HepG2 (cell line): ENCODE data around the gene CD164L2. TPM values are rescaled to one million over a fixed set of nuclear protein-coding genes. Genes with fewer than 3 reads are reported as not detected.

Experiments
- ATF1 ChIP-seq: IDR thresholded peaks from 2 replicates; pipeline ENCODE4 v1.6.1; 2016; ENCODE audit warnings: mild to moderate bottlenecking, control low read depth
- ATF7 ChIP-seq, 2 experiments: fragments of 450-650 bp in 1 of 2; sonication (generic) in 1 of 2; formaldehyde crosslinking in 1 of 2; IDR thresholded peaks; 2 replicates each; pipeline versions ENCODE4 v1.4.0 to v1.6.1; 2016 to 2020; ENCODE audit warnings: antibody characterized with exemption in 1 of 2, mild to moderate bottlenecking in 1 of 2, missing genetic modification reagents in 1 of 2
- CBFB ChIP-seq: sonication (generic); formaldehyde crosslinking; IDR thresholded peaks from 2 replicates; pipeline ENCODE4 v1.4.0; 2020; ENCODE audit warnings: missing genetic modification reagents
- CEBPG ChIP-seq: IDR thresholded peaks from 2 replicates; pipeline ENCODE4 v1.6.1; 2016
- CREB1 ChIP-seq, 2 experiments: fragments of 450-650 bp in 1 of 2; IDR thresholded peaks; 2 replicates each; pipeline ENCODE4 v1.6.1; 2016 to 2017; ENCODE audit warnings: control low read depth in 1 of 2, mild to moderate bottlenecking in 1 of 2, missing compliant biosample characterization in 1 of 2, missing genetic modification characterization in 1 of 2
- CTCF ChIP-seq: sonication (generic); formaldehyde crosslinking; IDR thresholded peaks from 2 replicates; pipeline ENCODE4 v1.5.0; 2020; ENCODE audit warnings: mild to moderate bottlenecking, missing genetic modification reagents, moderate library complexity
- FOSL2 ChIP-seq: sonication (generic); formaldehyde crosslinking; IDR thresholded peaks from 2 replicates; pipeline ENCODE4 v1.4.0; 2020; ENCODE audit warnings: missing genetic modification reagents
- HIVEP1 ChIP-seq: sonication (generic); formaldehyde crosslinking; IDR thresholded peaks from 2 replicates; pipeline ENCODE4 v1.4.0; 2020; ENCODE audit warnings: mild to moderate bottlenecking, missing genetic modification reagents
- IRX3 ChIP-seq: sonication (generic); formaldehyde crosslinking; IDR thresholded peaks from 2 replicates; pipeline ENCODE4 v1.8.1; 2023; ENCODE audit warnings: mild to moderate bottlenecking, low read depth, missing genetic modification reagents, borderline replicate concordance
- JUNB ChIP-seq: sonication (generic); formaldehyde crosslinking; IDR thresholded peaks from 2 replicates; pipeline ENCODE4 v1.8.0; 2022; ENCODE audit warnings: missing genetic modification reagents, mild to moderate bottlenecking, borderline replicate concordance
- JUND ChIP-seq: sonication (generic); formaldehyde crosslinking; IDR thresholded peaks from 2 replicates; pipeline ENCODE4 v1.8.0; 2022; ENCODE audit warnings: mild to moderate bottlenecking, missing genetic modification reagents
- MYPOP ChIP-seq: sonication (generic); formaldehyde crosslinking; IDR thresholded peaks from 2 replicates; pipeline ENCODE4 v1.8.1; 2023; ENCODE audit warnings: mild to moderate bottlenecking, moderate library complexity, missing genetic modification reagents
- NFE2 ChIP-seq: sonication (generic); formaldehyde crosslinking; IDR thresholded peaks from 2 replicates; pipeline ENCODE4 v1.4.0; 2020; ENCODE audit warnings: missing genetic modification reagents
- POLR2A ChIP-seq, 2 experiments: IDR thresholded peaks; 2 replicates each; pipeline ENCODE4 v1.6.1; 2011; ENCODE audit warnings: low read depth in 2 of 2, low read length in 2 of 2, mild to moderate bottlenecking in 1 of 2, moderate library complexity in 1 of 2; ENCODE audit not compliant: insufficient read depth in 1 of 2
- SMC3 ChIP-seq: IDR thresholded peaks from 2 replicates; pipeline ENCODE4 v1.6.1; 2011; ENCODE audit warnings: low read length, improper control_type of control experiment
- ZBTB1 ChIP-seq: sonication (generic); formaldehyde crosslinking; IDR thresholded peaks from 2 replicates; pipeline ENCODE4 v1.4.0; 2020; ENCODE audit warnings: missing genetic modification reagents, borderline replicate concordance
- ZKSCAN5 ChIP-seq: sonication (generic); formaldehyde crosslinking; IDR thresholded peaks from 2 replicates; pipeline ENCODE4 v1.5.1; 2020; ENCODE audit warnings: mild to moderate bottlenecking, missing genetic modification reagents
- ZNF235 ChIP-seq: sonication (generic); formaldehyde crosslinking; IDR thresholded peaks from 2 replicates; pipeline ENCODE4 v1.8.1; 2023; ENCODE audit warnings: mild to moderate bottlenecking, missing genetic modification reagents, borderline replicate concordance
- ZNF549 ChIP-seq: sonication (generic); formaldehyde crosslinking; IDR thresholded peaks from 2 replicates; pipeline ENCODE4 v1.5.0; 2020; ENCODE audit warnings: missing genetic modification reagents
- ZNF550 ChIP-seq: sonication (generic); formaldehyde crosslinking; IDR thresholded peaks from 2 replicates; pipeline ENCODE4 v1.4.0; 2020; ENCODE audit warnings: mild to moderate bottlenecking, missing genetic modification reagents, borderline replicate concordance
- ZNF709 ChIP-seq: sonication (generic); formaldehyde crosslinking; IDR thresholded peaks from 2 replicates; pipeline ENCODE4 v1.5.0; 2020; ENCODE audit warnings: mild to moderate bottlenecking, missing genetic modification reagents
- ZNF773 ChIP-seq: sonication (generic); formaldehyde crosslinking; IDR thresholded peaks from 2 replicates; pipeline ENCODE4 v1.4.0; 2020; ENCODE audit warnings: missing genetic modification reagents, borderline replicate concordance
- ZSCAN12 ChIP-seq: sonication (generic); formaldehyde crosslinking; IDR thresholded peaks from 2 replicates; pipeline ENCODE4 v1.9.0; 2021; ENCODE audit warnings: mild to moderate bottlenecking, missing genetic modification reagents
- ZSCAN31 ChIP-seq: sonication (generic); formaldehyde crosslinking; IDR thresholded peaks from 2 replicates; pipeline ENCODE4 v1.5.0; 2020; ENCODE audit warnings: low read depth, mild to moderate bottlenecking, missing genetic modification reagents
- polyA plus RNA-seq, 8 experiments: library from polyadenylated mRNA; depleted of rRNA in 3 of 8; stranded (reverse) in 7 of 8; unstranded in 1 of 8; fragments of >200 nt; fragmentation: Illumina TruSeq in 4 of 8; extraction: Trizol in 4 of 8; gene quantifications; 2 replicates each; pipeline versions ENCODE4 v1.2.1 to v1.2.3, GENCODE V29; 2011 to 2016; ENCODE audit warnings: low read depth in 4 of 8, missing spikeins in 1 of 8, mixed read lengths in 1 of 8; ENCODE audit not compliant: insufficient read depth in 1 of 8
- total RNA-seq, 5 experiments: library from RNA; depleted of rRNA; stranded (reverse); fragments of >200 nt; fragmentation: Illumina TruSeq; extraction: Trizol; gene quantifications; 2 replicates each; pipeline ENCODE4 v1.2.3, GENCODE V29; 2016; ENCODE audit warnings: low read depth in 1 of 5
- TF ChIP-seq, protein P1 (sequence below): sonication (generic); formaldehyde crosslinking; IDR thresholded peaks from 2 replicates; pipeline ENCODE4 v1.4.0; 2020; ENCODE audit warnings: missing genetic modification reagents
- TF ChIP-seq, protein P2 (sequence below): sonication (generic); formaldehyde crosslinking; IDR thresholded peaks from 2 replicates; pipeline ENCODE4 v1.4.0; 2020; ENCODE audit warnings: missing genetic modification reagents; ENCODE audit errors: not compliant biosample characterization

Gene CD164L2
- total and polyA plus RNA-seq, 2 of the 13 experiments (the other 11 are each of a cell fraction or from before 2014, with no cell fraction given), result not detected

- no peak for TF ChIP-seq NFE2 (CRISPR knock-in tag)
- TF ChIP-seq, protein P1, sequence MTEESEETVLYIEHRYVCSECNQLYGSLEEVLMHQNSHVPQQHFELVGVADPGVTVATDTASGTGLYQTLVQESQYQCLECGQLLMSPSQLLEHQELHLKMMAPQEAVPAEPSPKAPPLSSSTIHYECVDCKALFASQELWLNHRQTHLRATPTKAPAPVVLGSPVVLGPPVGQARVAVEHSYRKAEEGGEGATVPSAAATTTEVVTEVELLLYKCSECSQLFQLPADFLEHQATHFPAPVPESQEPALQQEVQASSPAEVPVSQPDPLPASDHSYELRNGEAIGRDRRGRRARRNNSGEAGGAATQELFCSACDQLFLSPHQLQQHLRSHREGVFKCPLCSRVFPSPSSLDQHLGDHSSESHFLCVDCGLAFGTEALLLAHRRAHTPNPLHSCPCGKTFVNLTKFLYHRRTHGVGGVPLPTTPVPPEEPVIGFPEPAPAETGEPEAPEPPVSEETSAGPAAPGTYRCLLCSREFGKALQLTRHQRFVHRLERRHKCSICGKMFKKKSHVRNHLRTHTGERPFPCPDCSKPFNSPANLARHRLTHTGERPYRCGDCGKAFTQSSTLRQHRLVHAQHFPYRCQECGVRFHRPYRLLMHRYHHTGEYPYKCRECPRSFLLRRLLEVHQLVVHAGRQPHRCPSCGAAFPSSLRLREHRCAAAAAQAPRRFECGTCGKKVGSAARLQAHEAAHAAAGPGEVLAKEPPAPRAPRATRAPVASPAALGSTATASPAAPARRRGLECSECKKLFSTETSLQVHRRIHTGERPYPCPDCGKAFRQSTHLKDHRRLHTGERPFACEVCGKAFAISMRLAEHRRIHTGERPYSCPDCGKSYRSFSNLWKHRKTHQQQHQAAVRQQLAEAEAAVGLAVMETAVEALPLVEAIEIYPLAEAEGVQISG, result no peak
- no peak for TF ChIP-seq ZNF549 (CRISPR knock-in tag)
- TF ChIP-seq SMC3, result no peak
- TF ChIP-seq CREB1 (IDR thresholded peaks at IDR 0.05), result peak; percentile 96
- peak; percentile 78 for TF ChIP-seq CREB1 (CRISPR knock-in tag; IDR thresholded peaks at IDR 0.05)
- no peak for TF ChIP-seq ZNF709 (CRISPR knock-in tag)
- peak; percentile 19; the same call in 1 of the 2 replicates for TF ChIP-seq ATF1 (CRISPR knock-in tag)
- no peak for TF ChIP-seq ZNF773 (CRISPR knock-in tag)
- TF ChIP-seq FOSL2 (CRISPR knock-in tag), result 0 out of 2 replicates have a peak, but pooled peaks have one; percentile 10
- TF ChIP-seq JUNB (CRISPR knock-in tag), result no peak
- TF ChIP-seq ZNF235 (CRISPR knock-in tag), result no peak
- TF ChIP-seq ZSCAN12 (CRISPR knock-in tag), result no peak
- TF ChIP-seq, protein P2, sequence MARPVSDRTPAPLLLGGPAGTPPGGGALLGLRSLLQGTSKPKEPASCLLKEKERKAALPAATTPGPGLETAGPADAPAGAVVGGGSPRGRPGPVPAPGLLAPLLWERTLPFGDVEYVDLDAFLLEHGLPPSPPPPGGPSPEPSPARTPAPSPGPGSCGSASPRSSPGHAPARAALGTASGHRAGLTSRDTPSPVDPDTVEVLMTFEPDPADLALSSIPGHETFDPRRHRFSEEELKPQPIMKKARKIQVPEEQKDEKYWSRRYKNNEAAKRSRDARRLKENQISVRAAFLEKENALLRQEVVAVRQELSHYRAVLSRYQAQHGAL (CRISPR knock-in tag), result no peak
- TF ChIP-seq ZNF550 (CRISPR knock-in tag), result peak; percentile 43; the same call in 1 of the 2 replicates
- no peak for TF ChIP-seq JUND (CRISPR knock-in tag)
- no peak for TF ChIP-seq CBFB (CRISPR knock-in tag)
- no peak for TF ChIP-seq CEBPG (CRISPR knock-in tag)
- TF ChIP-seq ZSCAN31, result no peak
- peak; percentile 32; the same call in 1 of the 2 replicates for TF ChIP-seq CTCF
- 0 out of 2 replicates have a peak, but pooled peaks have one; percentile 25 for TF ChIP-seq HIVEP1
- TF ChIP-seq MYPOP (CRISPR knock-in tag), result 0 out of 2 replicates have a peak, but pooled peaks have one; percentile 3
- no peak for TF ChIP-seq ZBTB1 (CRISPR knock-in tag)
- no peak for TF ChIP-seq IRX3 (CRISPR knock-in tag)
- no peak for TF ChIP-seq POLR2A (IDR thresholded peaks at IDR 0.05; ENCODE audit: insufficient read depth in 1 of 2, low read depth in 2 of 2, low read length in 2 of 2)
- TF ChIP-seq ATF7 (IDR thresholded peaks at IDR 0.05), result peak; percentile 95
- peak; percentile 46; the same call in 1 of the 2 replicates for TF ChIP-seq ATF7 (CRISPR knock-in tag; IDR thresholded peaks at IDR 0.05)
- no peak for TF ChIP-seq ZKSCAN5 (CRISPR knock-in tag)
These were observed 8.5 kb upstream of the CD164L2 start (continued) for GRCh38 chr1:27391511-27392095.
